OCI-LY1 (cell line): Measurements from ENCODE around the gene EBI3.
A peak's percentile ranks its signal among the peaks of the same experiment; 100 is the strongest.

Source experiments
- H2AFZ ChIP-seq: fragments of 200-600 bp; sonication (generic), shearing (Covaris generic); 2 replicates; pipeline ENCODE4 v1.6.0; 2014; ENCODE audit warnings: antibody characterized with exemption, mild to moderate bottlenecking, low read length
- H3F3A ChIP-seq: fragments of 200-600 bp; sonication (generic), shearing (Covaris generic); 2 replicates; pipeline ENCODE4 v1.6.0; 2014; ENCODE audit warnings: mild to moderate bottlenecking, antibody characterized with exemption, low read length, moderate library complexity; ENCODE audit not compliant: insufficient read depth
- H3K27ac ChIP-seq: fragments of 200-600 bp; sonication (generic); 2 replicates; pipeline ENCODE4 v1.5.1; 2014; ENCODE audit warnings: low read length, mixed run types, mild to moderate bottlenecking, low read depth; ENCODE audit not compliant: poor library complexity, severe bottlenecking
- H3K27me3 ChIP-seq: fragments of 200-600 bp; sonication (generic); 2 replicates; pipeline ENCODE4 v1.6.0; 2014; ENCODE audit warnings: antibody characterized with exemption, mild to moderate bottlenecking, low read length, moderate library complexity; ENCODE audit not compliant: insufficient read depth
- H3K36me3 ChIP-seq: fragments of 200-600 bp; sonication (generic); 2 replicates; pipeline ENCODE4 v1.6.1; 2014; ENCODE audit warnings: mild to moderate bottlenecking, antibody characterized with exemption, low read length, moderate library complexity, mixed read lengths; ENCODE audit not compliant: insufficient read depth
- H3K4me1 ChIP-seq: fragments of 200-600 bp; sonication (generic); 2 replicates; pipeline ENCODE4 v1.5.1; 2014; ENCODE audit warnings: mild to moderate bottlenecking, low read length, moderate library complexity; ENCODE audit not compliant: insufficient read depth, severe bottlenecking
- H3K4me2 ChIP-seq: fragments of 200-600 bp; sonication (generic), shearing (Covaris generic); 2 replicates; pipeline ENCODE4 v1.6.1; 2014; ENCODE audit warnings: low read length
- H3K4me3 ChIP-seq: fragments of 200-600 bp; sonication (generic); 2 replicates; pipeline ENCODE4 v1.5.1; 2014; ENCODE audit warnings: low read length, low read depth, mild to moderate bottlenecking, mixed read lengths; ENCODE audit not compliant: poor library complexity, severe bottlenecking
- H3K79me2 ChIP-seq: fragments of 200-600 bp; shearing (Covaris generic); 2 replicates; pipeline ENCODE4 v1.6.1; 2016; ENCODE audit warnings: mixed run types, low read length, mixed read lengths; ENCODE audit not compliant: insufficient read depth
- H3K9ac ChIP-seq: fragments of 200-600 bp; sonication (generic), shearing (Covaris generic); 2 replicates; pipeline ENCODE4 v1.6.1; 2014; ENCODE audit warnings: mild to moderate bottlenecking, low read length, mixed read lengths
- H3K9me2 ChIP-seq: fragments of 200-600 bp; sonication (generic), shearing (Covaris generic); 2 replicates; pipeline ENCODE4 v1.6.1; 2014; ENCODE audit warnings: low read depth, mild to moderate bottlenecking, low read length, mixed read lengths
- H3K9me3 ChIP-seq: fragments of 200-600 bp; shearing (Covaris generic); 2 replicates; pipeline ENCODE4 v1.6.1; 2014; ENCODE audit warnings: low read length, mixed read lengths
- H4K20me1 ChIP-seq: fragments of 200-600 bp; sonication (generic), shearing (Covaris generic); 2 replicates; pipeline ENCODE4 v1.6.0; 2016; ENCODE audit warnings: mild to moderate bottlenecking, low read length; ENCODE audit not compliant: insufficient read depth
- CTCF ChIP-seq: fragments of 200-600 bp; sonication (generic), shearing (Covaris generic); IDR thresholded peaks from 2 replicates; pipeline ENCODE4 v1.5.1; 2017; ENCODE audit warnings: mild to moderate bottlenecking, antibody characterized with exemption, low read length, moderate library complexity, mixed read lengths
- EZH2 ChIP-seq: fragments of 200-600 bp; sonication (generic), shearing (Covaris generic); IDR thresholded peaks from 2 replicates; pipeline ENCODE4 v1.8.0; 2017; ENCODE audit warnings: borderline replicate concordance, mixed run types, mild to moderate bottlenecking, antibody characterized with exemption, low read length, moderate library complexity, mixed read lengths

EBI3 gene

GRCh38 chr19:4206818-4207484, 22.4 kb upstream of the EBI3 start:
- Histone ChIP-seq H3K79me2 (no peaks in the 10 kb centered on the region), H3F3A (no peaks in the 10 kb centered on the region), H3K9me2 (no peaks in the 10 kb centered on the region), H3K9me3 (no peaks in the 10 kb centered on the region), H3K27me3 (peaks cover 4% of the 10 kb centered on the region; the same call in 1 of the 2 replicates), H4K20me1 (no peaks in the 10 kb centered on the region), H3K9ac (no peak overlapping the region), H3K4me3 (no peak overlapping the region), H3K27ac (no peak overlapping the region), H3K4me1 (peaks cover 4% of the 10 kb centered on the region), H3K4me2 (no peak overlapping the region), H2AFZ (no peak overlapping the region), H3K36me3 (no peaks in the 10 kb centered on the region)
- TF ChIP-seq EZH2 (no peak), CTCF (no peak)

GRCh38 chr19:4208385-4209094, 20.8 kb upstream of the EBI3 start:
- no peak overlapping the region for H2AFZ ChIP-seq
- H3K9ac ChIP-seq = no peak overlapping the region
- no peaks in the 10 kb centered on the region for H3F3A ChIP-seq
- no peak overlapping the region for H3K4me3 ChIP-seq
- peaks cover 4% of the 10 kb centered on the region for H3K4me1 ChIP-seq
- H3K9me3 ChIP-seq = no peaks in the 10 kb centered on the region
- no peaks in the 10 kb centered on the region for H4K20me1 ChIP-seq
- no peaks in the 10 kb centered on the region for H3K36me3 ChIP-seq
- H3K9me2 ChIP-seq = no peaks in the 10 kb centered on the region
- H3K27ac ChIP-seq = no peak overlapping the region
- H3K79me2 ChIP-seq = no peaks in the 10 kb centered on the region
- TF ChIP-seq CTCF (peak; percentile 43), EZH2 (no peak)
- peaks cover 4% of the 10 kb centered on the region; the same call in 1 of the 2 replicates for H3K27me3 ChIP-seq
- H3K4me2 ChIP-seq = no peak overlapping the region

GRCh38 chr19:4210166-4210731, 19.1 kb upstream of the EBI3 start:
- Histone ChIP-seq H4K20me1 (no peaks in the 10 kb centered on the region), H3K36me3 (no peaks in the 10 kb centered on the region), H3K9ac (no peak overlapping the region), H2AFZ (no peak overlapping the region), H3F3A (no peaks in the 10 kb centered on the region), H3K27ac (no peak overlapping the region), H3K27me3 (peaks cover 4% of the 10 kb centered on the region; the same call in 1 of the 2 replicates), H3K79me2 (no peaks in the 10 kb centered on the region), H3K9me3 (no peaks in the 10 kb centered on the region), H3K4me1 (no peaks in the 10 kb centered on the region), H3K4me2 (no peak overlapping the region), H3K9me2 (no peaks in the 10 kb centered on the region), H3K4me3 (no peak overlapping the region)
- no peak for TF ChIP-seq EZH2
- TF ChIP-seq CTCF = no peak
